Fibroblast of the aortic adventitia (primary cell): ENCODE measurements around the gene ASTN1. TPM values are rescaled to one million over a fixed set of nuclear protein-coding genes. Genes with fewer than 3 reads are reported as not detected.

Experiments
- DNase-seq: peaks from one replicate; pipeline ENCODE4 v3.0.0-alpha.2; 2010; ENCODE audit warnings: low read depth
- H3K4me3 ChIP-seq: 2 replicates; pipeline ENCODE4 v1.5.1; 2011; ENCODE audit warnings: low read depth, mild to moderate bottlenecking, control low read depth, low read length, moderate library complexity
- total RNA-seq: library from RNA; depleted of rRNA; stranded (reverse); fragments of >200 nt; gene quantifications from 2 replicates; pipeline ENCODE4 v1.2.3, GENCODE V29; 2012; ENCODE audit warnings: low replicate concordance
- TF ChIP-seq, protein P1 (sequence below): IDR thresholded peaks from 2 replicates; pipeline ENCODE4 v1.5.1; 2011; ENCODE audit warnings: mild to moderate bottlenecking, low read length, control low read depth, inconsistent platforms; ENCODE audit not compliant: insufficient read depth

Gene ASTN1
- under 0.01 and 0.16 TPM in 2 replicates for total RNA-seq

DNA sequence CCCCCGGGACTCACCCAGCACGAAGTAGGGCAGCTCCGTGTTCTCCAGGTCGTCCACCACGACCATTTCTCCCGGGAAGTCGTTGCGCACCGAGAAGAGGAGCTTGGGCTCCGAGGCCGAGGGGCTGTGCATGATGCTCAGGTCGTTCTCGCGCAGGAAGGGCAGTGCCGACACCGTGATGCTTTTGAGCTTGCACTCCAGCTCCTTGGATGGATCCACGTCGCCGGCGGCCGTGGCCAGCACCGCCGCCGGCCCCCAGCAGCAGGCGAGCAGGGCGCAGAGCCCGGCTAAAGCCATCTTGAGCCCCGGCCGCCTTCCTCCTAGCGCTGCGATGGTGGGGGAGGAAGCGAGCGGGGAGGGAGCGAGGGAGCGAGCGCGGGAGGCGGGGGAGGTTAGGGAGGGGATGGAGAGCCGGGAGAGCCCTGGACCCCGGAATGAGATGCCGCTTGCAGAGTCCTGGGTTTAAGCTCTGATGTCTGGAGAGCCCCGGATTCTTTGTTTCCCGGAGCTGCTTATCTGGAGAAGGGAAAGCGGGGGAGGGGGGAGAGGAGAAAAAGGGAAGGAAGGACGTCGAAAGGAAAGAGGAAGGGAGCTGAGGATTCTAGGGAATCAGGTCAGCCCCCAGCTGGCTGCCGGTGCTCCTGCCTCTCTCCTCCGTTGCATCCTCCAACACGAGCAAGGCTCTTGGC lies at the start of gene ASTN1:
TSS of gene ASTN1 (minus strand) at position 333 of the 689 bp plus-strand sequence. CDS start at position 297, 36 bp downstream.
- TF ChIP-seq, protein P1, sequence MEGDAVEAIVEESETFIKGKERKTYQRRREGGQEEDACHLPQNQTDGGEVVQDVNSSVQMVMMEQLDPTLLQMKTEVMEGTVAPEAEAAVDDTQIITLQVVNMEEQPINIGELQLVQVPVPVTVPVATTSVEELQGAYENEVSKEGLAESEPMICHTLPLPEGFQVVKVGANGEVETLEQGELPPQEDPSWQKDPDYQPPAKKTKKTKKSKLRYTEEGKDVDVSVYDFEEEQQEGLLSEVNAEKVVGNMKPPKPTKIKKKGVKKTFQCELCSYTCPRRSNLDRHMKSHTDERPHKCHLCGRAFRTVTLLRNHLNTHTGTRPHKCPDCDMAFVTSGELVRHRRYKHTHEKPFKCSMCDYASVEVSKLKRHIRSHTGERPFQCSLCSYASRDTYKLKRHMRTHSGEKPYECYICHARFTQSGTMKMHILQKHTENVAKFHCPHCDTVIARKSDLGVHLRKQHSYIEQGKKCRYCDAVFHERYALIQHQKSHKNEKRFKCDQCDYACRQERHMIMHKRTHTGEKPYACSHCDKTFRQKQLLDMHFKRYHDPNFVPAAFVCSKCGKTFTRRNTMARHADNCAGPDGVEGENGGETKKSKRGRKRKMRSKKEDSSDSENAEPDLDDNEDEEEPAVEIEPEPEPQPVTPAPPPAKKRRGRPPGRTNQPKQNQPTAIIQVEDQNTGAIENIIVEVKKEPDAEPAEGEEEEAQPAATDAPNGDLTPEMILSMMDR, result no peak
- no peak for DNase-seq
- H3K4me3 ChIP-seq, result peak within 1 kb of the TSS; percentile 49

DNA sequence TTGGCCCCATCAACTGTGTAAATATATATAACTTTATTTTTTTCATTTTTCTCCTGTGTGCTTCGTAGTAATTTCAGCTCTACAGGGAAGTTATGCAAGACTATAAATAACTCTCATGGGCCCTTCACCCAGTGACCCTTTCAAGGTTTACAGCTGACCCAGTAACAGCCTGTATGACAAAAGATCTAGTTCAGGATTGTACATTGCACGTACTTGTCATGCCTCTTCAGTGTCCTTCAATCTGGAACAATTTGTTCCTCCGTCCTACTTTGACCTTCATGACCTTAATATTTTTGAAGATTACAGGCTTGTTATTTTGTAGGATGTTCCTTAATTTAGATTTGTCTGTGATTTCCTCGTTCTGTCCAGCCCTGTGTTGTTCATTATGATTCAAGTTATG lies 46.7 kb upstream of the ASTN1 start:
- no peak for DNase-seq

DNA sequence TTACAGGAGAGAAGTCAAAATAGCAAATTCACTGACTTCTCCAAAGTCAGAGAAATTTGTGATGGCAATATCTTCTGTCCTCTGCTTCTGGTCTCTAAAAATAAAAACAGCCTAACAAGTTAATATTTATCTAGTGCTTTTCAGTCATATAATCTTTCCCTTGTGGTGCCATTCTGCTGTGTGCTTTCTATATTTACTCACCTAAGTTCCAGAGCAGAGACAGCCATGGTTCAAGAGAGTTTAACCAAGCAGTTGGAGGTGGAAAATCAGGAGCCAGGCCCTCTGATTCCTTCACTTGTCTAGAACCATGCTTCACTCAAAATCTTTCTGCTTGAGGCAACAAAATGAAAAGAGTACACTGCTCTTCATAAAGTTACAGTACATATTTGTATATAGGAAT lies 45.6 kb upstream of the ASTN1 start:
- no peak overlapping the region for H3K4me3 ChIP-seq
- no peak for DNase-seq
- TF ChIP-seq, protein P1, result no peak

More for the DNA sequence above, 46.7 kb upstream of the ASTN1 start:
- TF ChIP-seq, protein P1, result no peak
- no peak overlapping the region for H3K4me3 ChIP-seq

DNA sequence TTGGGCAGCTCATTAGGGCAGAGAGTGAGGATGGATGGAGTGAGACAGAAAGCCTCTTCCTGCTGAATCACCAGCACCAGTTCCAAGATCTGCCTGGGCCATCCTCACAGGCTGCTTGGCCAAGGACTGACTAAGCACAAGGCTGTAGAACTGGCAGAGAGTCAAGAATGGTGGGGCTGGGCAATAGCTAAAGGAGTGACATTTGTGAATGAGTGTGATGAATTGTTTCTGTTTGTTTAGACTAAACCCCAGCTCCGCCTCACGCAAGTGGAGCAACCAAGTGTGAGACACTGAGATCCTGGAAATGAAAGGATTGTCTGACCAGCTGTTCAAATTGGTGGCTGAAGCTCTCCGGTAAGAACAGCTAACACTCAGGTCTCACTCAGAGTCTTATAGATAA lies 44.8 kb upstream of the ASTN1 start:
- peak; percentile 100 for DNase-seq
- TF ChIP-seq, protein P1, result no peak
- H3K4me3 ChIP-seq, result no peak overlapping the region

DNA sequence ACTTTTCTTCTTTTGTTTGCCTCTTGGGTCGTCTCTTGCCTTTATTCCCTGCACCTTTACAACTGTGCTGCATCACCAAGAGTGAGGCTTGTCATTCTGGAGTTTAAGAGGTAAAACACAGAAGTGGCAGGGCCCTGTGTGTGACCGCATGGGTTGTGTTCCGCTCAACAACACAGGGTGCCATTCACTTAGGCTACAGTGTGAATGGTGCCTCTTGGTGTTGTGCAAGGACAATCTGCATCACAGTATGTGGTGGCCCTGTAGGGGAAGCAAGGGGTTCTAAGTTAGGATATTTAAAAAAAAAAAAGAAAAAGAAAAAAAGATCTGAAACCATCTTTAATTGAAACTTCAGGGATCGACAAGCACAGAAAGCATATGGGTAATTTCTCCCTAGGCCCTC lies 44.4 kb upstream of the ASTN1 start:
- DNase-seq, result no peak
- TF ChIP-seq, protein P1, result no peak
- no peak overlapping the region for H3K4me3 ChIP-seq

DNA sequence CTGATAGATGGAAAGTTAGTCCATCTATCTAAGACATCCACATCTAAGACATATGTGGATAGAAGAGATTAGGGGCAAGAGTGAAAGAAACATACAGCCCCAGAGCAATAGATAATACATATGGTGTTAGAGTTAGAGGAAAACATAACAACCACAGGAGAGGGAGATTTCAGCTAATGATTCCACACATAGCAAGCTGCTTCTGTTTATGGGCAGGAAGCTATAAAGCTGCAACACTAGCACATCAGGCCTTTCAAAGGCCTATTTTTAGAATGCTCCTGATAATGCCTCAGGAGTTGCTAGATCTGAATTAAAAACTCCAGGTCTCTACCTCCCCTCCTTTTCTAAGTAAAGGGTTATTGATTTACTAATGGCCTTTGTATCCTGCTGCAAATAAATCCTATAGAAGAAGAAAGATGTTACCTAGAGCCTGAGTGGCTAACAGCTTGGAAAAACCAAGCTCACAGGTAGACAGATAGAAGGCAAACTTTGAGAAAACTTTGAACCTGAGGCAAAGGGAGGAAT lies 42.4 kb upstream of the ASTN1 start:
- DNase-seq, result no peak
- no peak overlapping the region for H3K4me3 ChIP-seq
- TF ChIP-seq, protein P1, result no peak

DNA sequence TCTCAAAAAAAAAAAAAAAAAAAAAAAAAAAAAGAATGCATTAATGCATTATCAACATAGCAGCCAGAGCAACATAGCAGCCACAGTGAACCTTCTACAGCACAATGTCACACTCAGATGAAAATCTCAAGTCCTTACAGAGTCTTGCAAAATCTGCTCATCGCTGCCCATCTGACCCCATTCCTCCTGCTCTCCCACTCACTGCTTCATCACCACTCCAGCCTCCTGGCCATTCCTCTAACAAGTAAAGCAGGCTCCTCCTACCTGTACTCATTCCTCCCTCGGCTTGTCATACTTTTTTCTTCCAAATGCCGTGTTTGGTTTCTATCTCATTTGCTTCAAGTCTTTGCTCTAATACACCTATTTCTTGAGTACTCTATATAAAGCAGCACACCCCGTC lies 35.8 kb upstream of the ASTN1 start:
- no peak for DNase-seq
- TF ChIP-seq, protein P1, result no peak
- H3K4me3 ChIP-seq, result no peak overlapping the region
